ENCODE data around the gene IER5L. TPM values are rescaled to one million over a fixed set of nuclear protein-coding genes. Genes with fewer than 3 reads are reported as not detected.

Gene IER5L
- total and polyA plus RNA-seq, 9 donors, result 2.5 to 74.3 (median 41.5) TPM

GRCh38 chr9:129221233-129221632 lies 43.2 kb upstream of the IER5L start:
- Histone ChIP-seq H3K4me1 (ENCODE audit: insufficient read depth) (peaks cover 10% of the 10 kb centered on the region), H3K27me3 (no peaks in the 10 kb centered on the region), H3K36me3 (no peaks in the 10 kb centered on the region), H3K27ac (no peak overlapping the region), H3K9me3 (no peaks in the 10 kb centered on the region), H3K4me3 (no peak overlapping the region)
- DNase-seq, result no peak
- intact Hi-C loops (cut with DNase I), result no loop called here
- no peak for TF ChIP-seq CTCF (IDR thresholded peaks at IDR 0.05)
- no peak for TF ChIP-seq EP300 (IDR thresholded peaks at IDR 0.05)
- TF ChIP-seq POLR2A (IDR thresholded peaks at IDR 0.05), result no peak
- 91 to 95% (median 93%) methylated on average over 7 of the region's 7 CpGs for WGBS, 3 donors

- no peak for DNase-seq
- TF ChIP-seq EP300 (IDR thresholded peaks at IDR 0.05) (no peak), CTCF (IDR thresholded peaks at IDR 0.05) (no peak), POLR2A (IDR thresholded peaks at IDR 0.05) (no peak)
- H3K27me3 ChIP-seq, result no peaks in the 10 kb centered on the region
- intact Hi-C loops (cut with DNase I), result no loop called here
- no peak overlapping the region for H3K27ac ChIP-seq
- no peaks in the 10 kb centered on the region for H3K36me3 ChIP-seq
- 83 to 86% (median 85%) methylated on average over 6 of the region's 6 CpGs for WGBS, 3 donors
- H3K9me3 ChIP-seq, result no peaks in the 10 kb centered on the region
- no peak overlapping the region for H3K4me3 ChIP-seq
- peaks cover 7% of the 10 kb centered on the region for H3K4me1 ChIP-seq (ENCODE audit: insufficient read depth)
Measured at GRCh38 chr9:129220771-129221170, 42.7 kb upstream of the IER5L start.

- WGBS, 3 donors, result 78 to 81% (median 80%) methylated on average over 9 of the region's 9 CpGs
Measured at GRCh38 chr9:129218918-129219317, 40.9 kb upstream of the IER5L start.

GRCh38 chr9:129218272-129218625 lies 40.2 kb upstream of the IER5L start:
- H3K9me3 ChIP-seq, result no peaks in the 10 kb centered on the region
- H3K4me3 ChIP-seq, result no peak overlapping the region
- no peak for DNase-seq
- intact Hi-C loops (cut with DNase I), result no loop called here
- no peaks in the 10 kb centered on the region for H3K36me3 ChIP-seq
- no peak overlapping the region for H3K27ac ChIP-seq
- H3K27me3 ChIP-seq, result no peaks in the 10 kb centered on the region
- TF ChIP-seq POLR2A (IDR thresholded peaks at IDR 0.05) (no peak), CTCF (IDR thresholded peaks at IDR 0.05) (no peak), EP300 (IDR thresholded peaks at IDR 0.05) (no peak)
- H3K4me1 ChIP-seq (ENCODE audit: insufficient read depth), result no peaks in the 10 kb centered on the region
- 66 to 83% (median 69%) methylated on average over 6 of the region's 6 CpGs for WGBS, 3 donors

More at GRCh38 chr9:129218918-129219317, 40.9 kb upstream of the IER5L start:
- intact Hi-C loops (cut with DNase I), result no loop called here
- H3K36me3 ChIP-seq, result no peaks in the 10 kb centered on the region
- no peaks in the 10 kb centered on the region for H3K9me3 ChIP-seq
- H3K4me3 ChIP-seq, result no peak overlapping the region
- DNase-seq, result no peak
- TF ChIP-seq EP300 (IDR thresholded peaks at IDR 0.05) (no peak), POLR2A (IDR thresholded peaks at IDR 0.05) (no peak), CTCF (IDR thresholded peaks at IDR 0.05) (no peak)
- no peak overlapping the region for H3K27ac ChIP-seq
- peaks cover 4% of the 10 kb centered on the region for H3K4me1 ChIP-seq (ENCODE audit: insufficient read depth)
- H3K27me3 ChIP-seq, result no peaks in the 10 kb centered on the region

- 89 to 98% (median 93%) methylated on average over 5 of the region's 5 CpGs for WGBS, 3 donors
- intact Hi-C loops (cut with DNase I), result no loop called here
- no peaks in the 10 kb centered on the region for H3K9me3 ChIP-seq
Measured at GRCh38 chr9:129213551-129213950, 35.5 kb upstream of the IER5L start.

More at GRCh38 chr9:129213551-129213950, 35.5 kb upstream of the IER5L start:
- Histone ChIP-seq H3K27me3 (no peaks in the 10 kb centered on the region), H3K4me3 (no peak overlapping the region), H3K27ac (no peak overlapping the region), H3K36me3 (no peaks in the 10 kb centered on the region), H3K4me1 (ENCODE audit: insufficient read depth) (no peaks in the 10 kb centered on the region)
- DNase-seq, result no peak
- TF ChIP-seq CTCF (IDR thresholded peaks at IDR 0.05) (no peak), EP300 (IDR thresholded peaks at IDR 0.05) (no peak), POLR2A (IDR thresholded peaks at IDR 0.05) (no peak)

Measured in ovary (tissue), 9 donors.